ENCODE results near the gene ROBO1.
"Not testable (repeated sequence)": the region's sequence is repeated elsewhere in the genome, so short reads cannot be mapped to it uniquely, and the experiment has no call there.

Gene ROBO1

GRCh38 chr3:78712941-78713340, 1054.9 kb downstream of the ROBO1 start:
- DNase-seq, result no peak

GRCh38 chr3:78712270-78712669, 1055.5 kb downstream of the ROBO1 start:
- no peak for DNase-seq

- no peak for DNase-seq
Measured at GRCh38 chr3:78708565-78709073, 1059.2 kb downstream of the ROBO1 start.

- DNase-seq, result no peak
Measured at GRCh38 chr3:78707609-78708008, 1060.2 kb downstream of the ROBO1 start.

- no peak for DNase-seq
Measured at GRCh38 chr3:78706906-78707523, 1060.8 kb downstream of the ROBO1 start.

GRCh38 chr3:78703944-78704343, 1063.9 kb downstream of the ROBO1 start:
- DNase-seq, result no peak

GRCh38 chr3:78701537-78701936, 1066.3 kb downstream of the ROBO1 start:
- DNase-seq, result no peak

GRCh38 chr3:78698431-78698830, 1069.4 kb downstream of the ROBO1 start:
- DNase-seq, result no peak

GRCh38 chr3:78697426-78697825, 1070.4 kb downstream of the ROBO1 start:
- no peak for DNase-seq

GRCh38 chr3:78690766-78691165, 1077.0 kb downstream of the ROBO1 start:
- no peak for DNase-seq

- peak; percentile 50 for DNase-seq
Measured at GRCh38 chr3:78689378-78689777, 1078.4 kb downstream of the ROBO1 start.

- no peak for DNase-seq
Measured at GRCh38 chr3:78687520-78687919, 1080.3 kb downstream of the ROBO1 start.

GRCh38 chr3:78683284-78683683, 1084.5 kb downstream of the ROBO1 start:
- DNase-seq, result no peak

GRCh38 chr3:78675119-78675805, 1092.5 kb downstream of the ROBO1 start:
- not testable (repeated sequence) for DNase-seq

GRCh38 chr3:78670746-78671145, 1097.1 kb downstream of the ROBO1 start:
- no peak for DNase-seq

- no peak for DNase-seq
Measured at GRCh38 chr3:78670094-78670493, 1097.7 kb downstream of the ROBO1 start.

GRCh38 chr3:78668302-78668701, 1099.5 kb downstream of the ROBO1 start:
- DNase-seq, result no peak

- DNase-seq, result no peak
Measured at GRCh38 chr3:78666470-78666800, 1101.4 kb downstream of the ROBO1 start.

GRCh38 chr3:78665776-78666469, 1101.9 kb downstream of the ROBO1 start:
- no peak for DNase-seq

GRCh38 chr3:78665101-78665500, 1102.7 kb downstream of the ROBO1 start:
- DNase-seq, result no peak

- no peak for DNase-seq
Measured at GRCh38 chr3:78660957-78661356, 1106.8 kb downstream of the ROBO1 start.

- DNase-seq, result peak; percentile 19
Measured at GRCh38 chr3:78659386-78659987, 1108.3 kb downstream of the ROBO1 start.

- DNase-seq, result no peak
Measured at GRCh38 chr3:78647726-78648125, 1120.1 kb downstream of the ROBO1 start.

All from NCI-H1092 (cell line).